ENCODE results near the gene ITPRIPL2.

Gene ITPRIPL2

GRCh38 chr16:19140396-19140795, 26.6 kb downstream of the ITPRIPL2 start:
- Histone ChIP-seq H3K36me3 (no peaks in the 10 kb centered on the region), H3K27me3 (no peaks in the 10 kb centered on the region), H3K4me3 (ENCODE audit: low read depth, low read length) (no peak overlapping the region), H3K9me3 (no peaks in the 10 kb centered on the region), H3K4me1 (peaks cover 10% of the 10 kb centered on the region; the same call in 1 of the 2 replicates)
- no peak for DNase-seq
- no peak for TF ChIP-seq CTCF (IDR thresholded peaks at IDR 0.05; ENCODE audit: low read depth, low read length)

- H3K36me3 ChIP-seq = no peaks in the 10 kb centered on the region
- TF ChIP-seq CTCF (IDR thresholded peaks at IDR 0.05; ENCODE audit: low read depth, low read length) = no peak
- H3K9me3 ChIP-seq = no peaks in the 10 kb centered on the region
- no peak overlapping the region for H3K4me3 ChIP-seq (ENCODE audit: low read depth, low read length)
- H3K27me3 ChIP-seq = no peaks in the 10 kb centered on the region
- peaks cover 10% of the 10 kb centered on the region; the same call in 1 of the 2 replicates for H3K4me1 ChIP-seq
- peak; percentile 48 for DNase-seq
Observed at GRCh38 chr16:19142939-19143598, 29.3 kb downstream of the ITPRIPL2 start.

- H3K4me1 ChIP-seq = peaks cover 10% of the 10 kb centered on the region; the same call in 1 of the 2 replicates
- no peaks in the 10 kb centered on the region for H3K36me3 ChIP-seq
- no peaks in the 10 kb centered on the region for H3K27me3 ChIP-seq
- H3K9me3 ChIP-seq = no peaks in the 10 kb centered on the region
- H3K4me3 ChIP-seq (ENCODE audit: low read depth, low read length) = no peak overlapping the region
- DNase-seq = no peak
- TF ChIP-seq CTCF (IDR thresholded peaks at IDR 0.05; ENCODE audit: low read depth, low read length) = no peak
Observed at GRCh38 chr16:19143599-19143956, 29.8 kb downstream of the ITPRIPL2 start.

GRCh38 chr16:19145010-19145409, 31.2 kb downstream of the ITPRIPL2 start:
- no peaks in the 10 kb centered on the region for H3K27me3 ChIP-seq
- no peak for DNase-seq
- no peaks in the 10 kb centered on the region for H3K9me3 ChIP-seq
- no peak for TF ChIP-seq CTCF (IDR thresholded peaks at IDR 0.05; ENCODE audit: low read depth, low read length)
- no peak overlapping the region for H3K4me3 ChIP-seq (ENCODE audit: low read depth, low read length)
- no peaks in the 10 kb centered on the region for H3K36me3 ChIP-seq
- peaks cover 10% of the 10 kb centered on the region; the same call in 1 of the 2 replicates for H3K4me1 ChIP-seq

- Histone ChIP-seq H3K27me3 (no peaks in the 10 kb centered on the region), H3K9me3 (no peaks in the 10 kb centered on the region), H3K4me1 (peaks cover 10% of the 10 kb centered on the region; the same call in 1 of the 2 replicates), H3K4me3 (ENCODE audit: low read depth, low read length) (no peak overlapping the region), H3K36me3 (no peaks in the 10 kb centered on the region)
- no peak for DNase-seq
- TF ChIP-seq CTCF (IDR thresholded peaks at IDR 0.05; ENCODE audit: low read depth, low read length) = no peak
Observed at GRCh38 chr16:19147126-19147525, 33.4 kb downstream of the ITPRIPL2 start.

GRCh38 chr16:19147627-19148026, 33.9 kb downstream of the ITPRIPL2 start:
- Histone ChIP-seq H3K9me3 (no peaks in the 10 kb centered on the region), H3K4me3 (ENCODE audit: low read depth, low read length) (no peak overlapping the region), H3K36me3 (no peaks in the 10 kb centered on the region), H3K4me1 (peaks cover 10% of the 10 kb centered on the region; the same call in 1 of the 2 replicates), H3K27me3 (no peaks in the 10 kb centered on the region)
- no peak for DNase-seq
- TF ChIP-seq CTCF (IDR thresholded peaks at IDR 0.05; ENCODE audit: low read depth, low read length) = no peak
